Kidney epithelial cell (primary cell): ENCODE measurements around the gene NOTUM. TPM values are rescaled to one million over a fixed set of nuclear protein-coding genes. Genes with fewer than 3 reads are reported as not detected.

ENCODE experiments used
- DNase-seq: peaks from one replicate; pipeline ENCODE4 v3.0.0-alpha.2; 2010; ENCODE audit warnings: low read depth
- H3K27me3 ChIP-seq: 2 replicates; pipeline ENCODE4 v1.6.0; 2011; ENCODE audit warnings: low read length; ENCODE audit not compliant: control insufficient read depth, insufficient read depth
- H3K36me3 ChIP-seq: 2 replicates; pipeline ENCODE4 v1.5.1; 2011; ENCODE audit warnings: low read length; ENCODE audit not compliant: control insufficient read depth, insufficient read depth
- H3K4me3 ChIP-seq: 2 replicates; pipeline ENCODE4 v1.5.1; 2011; ENCODE audit warnings: low read depth, mild to moderate bottlenecking, control low read depth, low read length
- CTCF ChIP-seq: IDR thresholded peaks from 2 replicates; pipeline ENCODE4 v1.5.1; 2011; ENCODE audit warnings: mild to moderate bottlenecking, moderate library complexity, low read length, control low read depth, inconsistent platforms; ENCODE audit not compliant: insufficient read depth, poor library complexity, severe bottlenecking
- total RNA-seq: library from RNA; depleted of rRNA; stranded (reverse); fragments of >200 nt; gene quantifications from 2 replicates; pipeline ENCODE4 v1.2.3, GENCODE V29; 2015

The NOTUM gene
- total RNA-seq, 1 donor from 2014 or later: 0.17 TPM

DNA sequence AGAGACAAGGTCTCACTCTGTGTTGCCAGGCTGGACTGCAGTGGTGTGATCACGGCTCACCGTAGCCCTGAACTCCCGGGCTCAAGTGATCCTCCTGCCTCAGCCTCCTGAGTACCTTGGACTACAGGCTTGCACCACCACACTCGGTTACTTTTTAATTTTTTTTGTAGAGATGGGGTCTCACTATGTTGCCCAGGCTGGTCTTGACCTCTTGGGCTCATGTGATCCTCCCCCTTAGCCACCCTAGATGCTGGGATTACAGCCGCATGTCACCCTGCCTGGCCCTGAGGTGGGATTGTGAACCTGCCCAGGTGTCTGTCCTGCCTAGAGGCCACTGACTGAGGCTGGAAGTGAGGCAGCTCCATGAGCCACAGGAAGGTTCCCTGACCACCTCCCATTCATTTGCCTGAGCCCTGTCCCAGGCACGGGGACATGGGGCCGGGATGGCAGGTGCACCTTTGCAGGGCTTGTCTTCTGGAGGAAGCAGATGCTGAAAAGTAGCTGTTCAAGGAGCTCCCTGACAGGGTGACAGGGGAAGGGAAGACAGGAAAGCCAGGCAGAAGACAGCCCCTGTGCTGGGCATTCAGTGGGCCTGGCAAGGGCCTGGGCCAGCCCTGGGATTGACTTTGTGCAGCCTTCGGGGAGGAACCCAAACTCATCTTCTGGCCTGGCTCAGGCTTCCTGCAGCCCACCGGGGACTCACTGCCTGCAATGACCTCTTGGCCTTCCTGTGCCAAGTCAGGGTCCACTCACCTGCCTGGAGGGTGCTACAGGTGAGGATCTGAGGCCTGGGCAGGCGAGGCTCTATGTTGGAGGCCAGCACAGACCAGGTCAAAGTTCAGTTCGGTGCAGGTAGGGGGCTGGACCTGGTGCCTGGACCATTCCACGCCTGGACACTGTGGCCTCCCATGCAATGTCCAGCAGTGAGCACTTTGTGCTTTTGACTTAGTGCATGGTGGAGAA, 8.1 kb upstream of the NOTUM start:
- Histone ChIP-seq H3K27me3 (peaks cover 12% of the 10 kb centered on the region), H3K36me3 (no peaks in the 10 kb centered on the region), H3K4me3 (no peak overlapping the region)
- no peak for TF ChIP-seq CTCF
- DNase-seq: no peak

- no peak for DNase-seq
- Histone ChIP-seq H3K4me3 (no peak overlapping the region), H3K36me3 (no peaks in the 10 kb centered on the region), H3K27me3 (peaks cover 19% of the 10 kb centered on the region)
- no peak for TF ChIP-seq CTCF
These were observed 7.4 kb upstream of the NOTUM start for GRCh38 chr17:81968396-81968745.

GRCh38 chr17:81967533-81968395, 6.8 kb upstream of the NOTUM start:
- peaks cover 26% of the 10 kb centered on the region for H3K27me3 ChIP-seq
- DNase-seq: no peak
- H3K36me3 ChIP-seq: no peaks in the 10 kb centered on the region
- H3K4me3 ChIP-seq: no peak overlapping the region
- no peak for TF ChIP-seq CTCF

GRCh38 chr17:81967244-81967532, 6.2 kb upstream of the NOTUM start:
- no peak overlapping the region for H3K4me3 ChIP-seq
- no peaks in the 10 kb centered on the region for H3K36me3 ChIP-seq
- no peak for TF ChIP-seq CTCF
- peaks cover 31% of the 10 kb centered on the region for H3K27me3 ChIP-seq
- no peak for DNase-seq

GRCh38 chr17:81966343-81967243, 5.6 kb upstream of the NOTUM start:
- peaks cover 37% of the 10 kb centered on the region for H3K27me3 ChIP-seq

More at GRCh38 chr17:81966343-81967243, 5.6 kb upstream of the NOTUM start:
- DNase-seq: no peak
- Histone ChIP-seq H3K4me3 (no peak overlapping the region), H3K36me3 (no peaks in the 10 kb centered on the region)
- no peak for TF ChIP-seq CTCF
